GM19395 (cell line): ENCODE data around the gene CFAP77.

Source experiments
- ATAC-seq: cut with Tn5 transposase; IDR thresholded peaks from one replicate; pipeline ENCODE4 v1.9.1; 2021; ENCODE audit warnings: mild to moderate bottlenecking, moderate library complexity; ENCODE audit not compliant: unreplicated experiment

The CFAP77 gene

DNA sequence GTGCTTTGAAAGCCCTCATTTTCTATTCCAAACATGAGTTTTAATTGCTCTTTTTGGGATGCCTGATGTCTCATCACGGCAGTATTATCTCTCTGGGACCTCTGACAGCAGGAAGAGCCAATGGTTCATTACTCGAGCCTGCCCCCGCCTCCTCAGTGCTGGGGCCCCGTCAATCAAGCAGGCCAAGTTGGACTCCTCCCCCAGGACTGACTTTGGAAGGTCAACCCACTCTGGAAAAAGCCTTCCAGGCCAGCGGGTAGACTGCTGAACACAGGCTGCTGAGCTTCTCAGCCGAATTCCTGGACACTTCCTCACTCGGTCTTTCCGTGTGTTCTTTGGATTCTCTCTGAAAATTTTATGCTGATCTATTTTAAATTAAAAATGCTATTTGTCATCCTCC, 162.9 kb downstream of the CFAP77 start:
- no peak for ATAC-seq

- no peak for ATAC-seq
Observed at GRCh38 chr9:132575005-132575609, 165.1 kb downstream of the CFAP77 start.

DNA sequence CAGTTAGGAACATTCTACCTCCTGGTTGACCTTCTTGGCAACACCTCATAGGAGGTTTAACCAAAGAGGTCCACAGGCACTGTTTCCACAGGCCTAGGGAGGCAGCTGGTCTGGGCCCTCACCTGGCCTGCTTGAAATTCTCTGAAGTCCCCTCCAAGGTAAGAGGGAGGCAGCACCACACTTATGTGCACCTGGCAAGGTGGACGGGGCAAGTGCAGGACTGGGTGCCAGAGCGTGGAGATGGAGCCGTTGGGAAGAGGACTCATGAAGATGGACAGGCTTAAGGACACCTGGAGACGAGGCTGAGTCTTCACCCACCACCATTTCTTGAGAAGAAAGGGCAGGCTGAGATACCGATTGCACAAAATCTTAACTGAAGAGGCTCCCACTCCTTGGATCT, 165.8 kb downstream of the CFAP77 start:
- ATAC-seq: no peak

GRCh38 chr9:132577119-132577518, 167.1 kb downstream of the CFAP77 start:
- ATAC-seq: no peak

DNA sequence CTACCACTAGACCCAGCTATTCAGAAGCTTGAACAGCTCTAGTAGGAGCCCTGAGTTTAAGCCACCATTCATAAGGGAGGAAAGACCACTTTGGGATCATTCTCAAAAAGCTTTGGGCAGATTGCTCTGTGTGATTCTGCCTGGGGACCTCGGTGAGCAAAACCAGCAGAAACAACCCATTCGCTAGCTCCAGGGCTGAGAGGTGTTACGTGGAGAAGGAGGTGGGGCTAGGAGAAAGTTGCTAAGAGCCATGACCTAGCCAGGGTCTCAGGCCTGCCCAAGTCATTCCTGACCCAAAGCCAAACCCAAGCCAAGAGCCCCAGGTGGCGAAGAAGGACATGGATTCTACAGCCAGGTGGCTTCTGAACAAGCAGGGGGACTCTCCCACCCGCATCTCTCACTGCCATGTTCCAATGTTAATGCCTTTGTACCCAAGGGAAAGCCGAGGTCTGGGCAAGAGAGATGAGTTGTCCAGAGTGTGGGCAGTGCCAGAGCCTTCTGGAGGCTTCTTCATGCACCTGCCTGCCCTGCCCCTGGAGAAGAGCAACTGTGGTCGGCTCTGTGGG, 168.4 kb downstream of the CFAP77 start:
- no peak for ATAC-seq

DNA sequence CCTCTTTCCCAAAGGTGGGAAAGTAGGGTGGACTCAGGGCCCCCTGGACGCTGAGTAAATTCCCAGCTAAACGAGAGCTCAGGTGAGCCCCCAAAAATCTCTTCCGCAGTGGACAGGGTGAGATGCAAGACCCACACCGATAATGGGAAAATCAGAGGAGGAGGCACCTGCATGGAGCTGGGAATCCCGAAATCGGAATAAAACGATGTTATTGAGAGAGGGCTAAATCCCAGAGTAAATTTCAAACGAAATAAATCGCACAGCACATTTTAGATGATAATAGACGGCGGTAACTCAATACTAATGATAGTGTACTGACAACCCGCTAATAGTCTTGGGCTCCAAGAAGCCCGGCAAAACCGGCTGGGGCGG, 169.4 kb downstream of the CFAP77 start:
- no peak for ATAC-seq

DNA sequence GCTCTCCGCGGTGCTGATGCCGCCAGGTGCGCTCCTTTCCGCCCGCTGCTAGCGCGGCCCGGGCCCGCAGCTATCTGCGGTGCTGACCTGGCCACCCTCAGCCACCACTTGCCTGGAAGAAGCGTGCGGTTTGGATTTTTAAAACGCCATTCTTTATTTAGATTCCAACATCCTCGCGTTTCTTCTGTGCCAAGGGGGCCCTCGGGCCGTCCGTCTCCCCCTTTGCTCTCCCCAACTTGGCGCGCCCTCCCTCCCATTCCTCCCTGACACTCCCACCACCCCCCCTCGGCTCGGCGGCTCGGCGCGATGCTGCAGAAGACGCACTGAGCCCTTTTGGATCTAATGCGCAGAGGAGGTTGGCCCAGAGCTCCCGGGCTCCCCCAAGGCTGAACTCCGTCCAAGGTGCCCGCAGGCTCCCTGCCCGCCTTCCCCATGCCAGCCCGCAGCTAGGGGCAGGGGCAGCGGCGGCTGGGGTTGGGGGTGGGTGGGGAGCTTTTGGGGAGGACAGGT, 172.3 kb downstream of the CFAP77 start, which contains the start of gene BARHL1:
Gene BARHL1 (plus strand): TSS at position 331 of the 510 bp plus-strand sequence. CDS start 192 bp downstream, outside the sequence.
- ATAC-seq: no peak

DNA sequence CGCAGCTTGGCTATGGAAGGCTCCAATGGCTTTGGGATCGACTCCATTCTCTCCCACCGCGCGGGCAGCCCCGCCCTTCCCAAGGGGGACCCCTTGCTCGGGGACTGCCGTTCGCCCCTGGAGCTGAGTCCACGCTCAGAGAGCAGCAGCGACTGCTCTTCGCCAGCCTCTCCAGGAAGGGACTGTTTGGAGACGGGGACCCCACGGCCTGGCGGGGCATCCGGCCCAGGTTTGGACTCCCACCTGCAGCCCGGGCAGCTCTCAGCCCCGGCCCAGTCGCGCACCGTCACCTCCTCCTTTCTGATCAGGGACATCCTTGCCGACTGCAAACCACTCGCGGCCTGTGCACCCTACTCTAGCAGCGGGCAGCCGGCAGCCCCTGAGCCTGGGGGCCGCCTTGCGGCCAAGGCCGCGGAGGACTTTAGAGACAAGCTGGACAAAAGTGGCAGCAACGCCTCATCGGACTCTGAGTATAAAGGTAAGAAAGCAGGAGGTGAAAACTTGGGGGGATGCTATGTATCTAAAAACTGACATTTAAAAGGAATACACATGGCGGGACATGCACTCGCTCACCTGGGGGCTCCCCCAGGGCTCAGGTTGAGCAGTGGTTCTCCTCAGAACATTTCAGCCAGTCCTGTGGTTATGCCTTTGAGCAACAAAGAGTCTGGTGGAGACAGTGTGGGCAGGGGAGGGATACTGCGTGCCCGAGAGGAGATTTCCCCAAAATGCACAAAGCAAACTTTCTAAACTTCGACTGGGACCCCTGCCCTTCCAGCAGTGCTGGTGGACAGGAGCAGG, 173.0 kb downstream of the CFAP77 start:
- no peak for ATAC-seq

GRCh38 chr9:132583584-132584304, 173.7 kb downstream of the CFAP77 start:
- no peak for ATAC-seq

GRCh38 chr9:132584601-132585560, 174.9 kb downstream of the CFAP77 start:
- no peak for ATAC-seq

DNA sequence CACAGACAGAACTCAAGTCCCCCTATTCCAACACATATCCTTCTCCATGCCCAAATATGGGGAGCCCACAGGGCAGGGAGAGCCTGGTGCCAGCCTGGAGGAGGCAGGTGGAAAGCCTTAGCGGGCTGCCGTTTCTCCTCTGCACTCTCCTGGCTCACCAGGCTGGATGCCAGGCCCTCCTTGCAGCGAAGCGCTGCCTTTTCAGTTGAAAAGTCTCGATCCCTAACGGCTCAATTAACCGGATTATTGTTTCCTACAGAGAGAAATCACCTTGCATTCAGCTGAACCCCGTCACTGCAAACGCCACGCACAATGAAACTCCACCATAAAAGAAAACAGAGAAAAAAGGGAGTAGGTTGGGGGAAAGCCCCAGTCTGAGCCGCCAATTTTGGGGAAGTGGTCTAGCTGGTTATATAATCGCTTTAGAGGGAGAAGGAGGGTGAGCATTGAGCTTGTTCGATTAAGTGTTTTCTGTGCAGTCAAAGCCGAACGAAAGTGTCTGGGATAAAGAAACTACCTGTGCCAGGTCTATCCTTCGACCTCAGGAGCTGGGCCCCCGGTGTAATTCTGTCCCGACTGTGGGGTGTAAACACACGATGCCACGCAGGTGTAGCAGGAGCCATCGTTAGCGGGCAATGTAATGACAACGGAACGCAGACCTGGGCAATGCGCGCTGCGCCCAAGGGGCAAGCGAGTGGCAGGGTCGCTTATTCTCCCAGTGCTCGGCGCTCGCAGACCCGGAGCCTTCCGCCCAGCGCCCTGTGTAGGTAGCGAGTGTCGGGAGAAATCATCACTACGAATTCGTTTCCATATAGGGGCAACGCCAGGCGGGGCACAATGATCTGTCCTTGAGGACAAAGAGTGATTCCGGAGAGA, 176.2 kb downstream of the CFAP77 start:
- ATAC-seq: no peak

DNA sequence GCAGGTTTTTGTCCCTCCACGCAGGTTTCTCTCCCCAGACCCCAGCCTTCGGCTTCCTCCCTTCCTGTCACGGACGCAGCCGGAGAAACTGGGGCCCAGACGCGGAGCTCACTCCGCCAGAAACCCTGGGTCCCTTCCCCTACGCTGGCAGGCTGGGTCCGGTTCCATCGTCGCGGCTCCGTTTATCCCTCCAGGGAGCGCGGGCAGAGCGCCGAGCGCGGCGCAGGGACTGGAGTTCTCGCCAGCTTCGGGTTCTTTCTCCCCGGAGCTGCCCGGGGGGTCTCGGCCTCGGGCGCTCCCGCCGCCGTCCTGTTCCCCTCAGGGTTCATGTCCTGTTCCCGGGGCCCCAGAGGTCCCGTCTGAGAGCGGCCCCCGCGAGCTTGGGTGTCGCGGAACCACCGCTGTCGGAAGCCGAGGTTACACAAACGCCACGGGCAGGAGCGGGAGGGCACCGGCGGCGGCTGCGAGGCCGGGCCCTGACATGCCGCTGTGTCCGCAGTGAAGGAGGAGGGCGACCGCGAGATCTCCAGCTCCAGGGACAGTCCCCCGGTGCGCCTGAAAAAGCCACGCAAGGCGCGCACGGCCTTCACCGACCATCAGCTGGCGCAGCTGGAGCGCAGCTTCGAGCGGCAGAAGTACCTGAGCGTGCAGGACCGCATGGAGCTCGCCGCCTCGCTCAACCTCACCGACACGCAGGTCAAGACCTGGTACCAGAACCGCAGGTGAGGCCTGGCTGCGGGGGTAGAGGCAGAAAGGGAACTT, 177.0 kb downstream of the CFAP77 start:
- ATAC-seq: no peak

- ATAC-seq: no peak
Observed at GRCh38 chr9:132587592-132587955, 177.6 kb downstream of the CFAP77 start.

DNA sequence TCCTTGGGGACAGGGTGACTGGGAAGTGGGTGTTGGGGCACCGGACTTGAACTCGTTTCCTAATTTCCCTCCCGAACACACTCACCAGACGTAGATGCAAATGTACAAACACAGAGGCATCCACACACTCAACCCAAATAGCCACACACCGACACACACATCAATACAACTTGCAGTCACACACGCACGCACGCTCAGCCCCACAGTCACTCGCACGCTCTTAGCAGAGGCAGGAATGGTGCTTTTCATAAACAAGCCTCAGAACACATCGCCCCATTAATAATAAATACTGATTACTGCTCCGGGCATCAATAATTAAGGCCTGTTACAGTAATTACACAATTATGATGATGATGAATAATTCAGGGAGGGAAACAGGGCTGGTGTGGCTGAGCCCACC, 178.1 kb downstream of the CFAP77 start:
- no peak for ATAC-seq

- no peak for ATAC-seq
Observed at GRCh38 chr9:132588501-132589147, 178.6 kb downstream of the CFAP77 start.

GRCh38 chr9:132589148-132590036, 179.4 kb downstream of the CFAP77 start:
- no peak for ATAC-seq

- no peak for ATAC-seq
Observed at GRCh38 chr9:132590037-132590317, 180.0 kb downstream of the CFAP77 start.
